Peyer's patch (tissue), 4 donors: ENCODE data around the gene TMC1.

Experiments
- POLR2A ChIP-seq, 2 donors: fragments of 450-650 bp; IDR thresholded peaks; one replicate each; pipeline ENCODE4 v1.5.1; 2017; ENCODE audit warnings: antibody characterized with exemption in 2 of 2, mild to moderate bottlenecking in 2 of 2, moderate library complexity in 2 of 2
- TF ChIP-seq, protein P1 (sequence below), 6 experiments: fragments of 450-650 bp in 4 of 6; fragments of 200-600 bp in 2 of 6; sonication (generic) in 1 of 6; IDR thresholded peaks; one replicate each; pipeline ENCODE4 v1.5.1; 2017 to 2019; ENCODE audit warnings: antibody characterized with exemption in 6 of 6, mild to moderate bottlenecking in 3 of 6, moderate library complexity in 1 of 6

DNA sequence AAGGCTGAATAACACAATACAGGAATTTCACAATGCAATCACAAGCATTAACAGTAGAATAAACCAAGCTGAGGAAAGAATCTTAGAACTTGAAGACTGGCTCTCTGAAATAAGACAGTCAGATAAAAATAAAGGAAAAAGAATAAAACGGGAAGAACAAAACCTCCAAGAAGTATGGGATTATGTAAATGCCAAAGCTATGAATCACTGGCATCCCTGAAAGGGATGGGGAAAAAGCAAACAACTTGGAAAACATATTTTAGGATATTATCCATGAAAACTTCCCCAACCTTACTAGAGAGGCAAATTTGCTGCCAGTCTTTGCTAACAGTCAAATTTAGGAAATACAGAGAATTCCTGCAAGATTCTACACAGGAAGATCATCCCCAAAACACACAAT lies 273.5 kb downstream of the TMC1 start:
- TF ChIP-seq, protein P1, sequence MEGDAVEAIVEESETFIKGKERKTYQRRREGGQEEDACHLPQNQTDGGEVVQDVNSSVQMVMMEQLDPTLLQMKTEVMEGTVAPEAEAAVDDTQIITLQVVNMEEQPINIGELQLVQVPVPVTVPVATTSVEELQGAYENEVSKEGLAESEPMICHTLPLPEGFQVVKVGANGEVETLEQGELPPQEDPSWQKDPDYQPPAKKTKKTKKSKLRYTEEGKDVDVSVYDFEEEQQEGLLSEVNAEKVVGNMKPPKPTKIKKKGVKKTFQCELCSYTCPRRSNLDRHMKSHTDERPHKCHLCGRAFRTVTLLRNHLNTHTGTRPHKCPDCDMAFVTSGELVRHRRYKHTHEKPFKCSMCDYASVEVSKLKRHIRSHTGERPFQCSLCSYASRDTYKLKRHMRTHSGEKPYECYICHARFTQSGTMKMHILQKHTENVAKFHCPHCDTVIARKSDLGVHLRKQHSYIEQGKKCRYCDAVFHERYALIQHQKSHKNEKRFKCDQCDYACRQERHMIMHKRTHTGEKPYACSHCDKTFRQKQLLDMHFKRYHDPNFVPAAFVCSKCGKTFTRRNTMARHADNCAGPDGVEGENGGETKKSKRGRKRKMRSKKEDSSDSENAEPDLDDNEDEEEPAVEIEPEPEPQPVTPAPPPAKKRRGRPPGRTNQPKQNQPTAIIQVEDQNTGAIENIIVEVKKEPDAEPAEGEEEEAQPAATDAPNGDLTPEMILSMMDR (IDR thresholded peaks at IDR 0.05) = no peak
- TF ChIP-seq POLR2A (IDR thresholded peaks at IDR 0.05) = no peak
